Transverse colon (tissue), 4 donors: ENCODE results near the gene MYO16. TPM values are rescaled to one million over a fixed set of nuclear protein-coding genes. Genes with fewer than 3 reads are reported as not detected.

Experiments used
- DNase-seq: peaks from one replicate; pipeline ENCODE4 v3.0.0-alpha.2; 2019
- H3K27ac ChIP-seq, 4 donors: fragments of 200-600 bp; sonication (generic); 2 replicates each; pipeline ENCODE4 v1.5.1; 2016 to 2018; ENCODE audit warnings: inconsistent platforms in 4 of 4
- H3K27me3 ChIP-seq: fragments of 200-600 bp; sonication (generic); 2 replicates; pipeline ENCODE4 v1.5.1; 2017; ENCODE audit warnings: inconsistent platforms
- H3K36me3 ChIP-seq, 4 donors: fragments of 200-600 bp; sonication (generic); 2 replicates each; pipeline ENCODE4 v1.5.1; 2017 to 2019; ENCODE audit warnings: inconsistent platforms in 4 of 4
- H3K4me1 ChIP-seq, 4 donors: fragments of 200-600 bp; sonication (generic); 2 replicates each; pipeline ENCODE4 v1.5.1; 2017 to 2020; ENCODE audit warnings: inconsistent platforms in 4 of 4
- H3K4me3 ChIP-seq, 4 donors: fragments of 200-600 bp; sonication (generic); 1 replicate in 1 of 4; 2 replicates in 3 of 4; pipeline versions ENCODE4 v1.5.1 to v1.6.1; 2017 to 2019; ENCODE audit warnings: inconsistent platforms in 4 of 4
- H3K9me3 ChIP-seq, 2 donors: fragments of 200-600 bp; sonication (generic); 2 replicates each; pipeline ENCODE4 v1.5.1; 2017 to 2019; ENCODE audit warnings: inconsistent platforms in 2 of 2
- CTCF ChIP-seq, 5 experiments: fragments of 200-600 bp in 3 of 5; fragments of 450-650 bp in 2 of 5; sonication (generic) in 3 of 5; IDR thresholded peaks; 1 replicate in 2 of 5; 2 replicates in 3 of 5; pipeline ENCODE4 v1.5.1; 2016 to 2017; ENCODE audit warnings: antibody characterized with exemption in 5 of 5, inconsistent platforms in 3 of 5, mild to moderate bottlenecking in 2 of 5, moderate library complexity in 1 of 5
- EP300 ChIP-seq: sonication (generic); formaldehyde crosslinking; IDR thresholded peaks from one replicate; pipeline ENCODE4 v1.6.1; 2017; ENCODE audit warnings: antibody characterized with exemption, low read depth
- POLR2A ChIP-seq: fragments of 450-650 bp; IDR thresholded peaks from one replicate; pipeline ENCODE4 v1.6.1; 2016; ENCODE audit warnings: antibody characterized with exemption, mild to moderate bottlenecking, moderate library complexity
- POLR2AphosphoS5 ChIP-seq, 3 donors: sonication (generic); formaldehyde crosslinking; IDR thresholded peaks; one replicate each; pipeline ENCODE4 v1.6.1; 2016; ENCODE audit warnings: antibody characterized with exemption in 3 of 3
- WGBS, 2 donors: methylation state at CpG; one replicate each; pipeline ENCODE4 v1.1.5; 2018; ENCODE audit warnings: low coverage in 1 of 2; 5-methylcytosine and 5-hydroxymethylcytosine counted together
- in situ Hi-C, 4 donors: fragments of 200-750 bp; cut with MboI; loops; one replicate each; pipeline versions ENCODE4 v1.15.0 to v1.15.1; 2017; ENCODE audit warnings: low sequenced_read_pairs in 3 of 4, low pct_ligation_motif_present in 1 of 4, low pct_unique_long_range_greater_than_20kb in 1 of 4
- intact Hi-C: fragments of 100-400 bp; cut with DNase I; formaldehyde crosslinking; loops from one replicate; pipeline ENCODE4 v1.15.1; 2023; ENCODE audit warnings: low total_unique reads
- total RNA-seq, 4 donors: library from RNA; depleted of rRNA; stranded (reverse); fragments of >200 nt; gene quantifications; one replicate each; pipeline ENCODE4 v1.1.0, GENCODE V29; 2016

MYO16 gene
- total RNA-seq, 4 donors from 2014 or later: under 0.01 to 3.4 TPM; not detected in 2

DNA sequence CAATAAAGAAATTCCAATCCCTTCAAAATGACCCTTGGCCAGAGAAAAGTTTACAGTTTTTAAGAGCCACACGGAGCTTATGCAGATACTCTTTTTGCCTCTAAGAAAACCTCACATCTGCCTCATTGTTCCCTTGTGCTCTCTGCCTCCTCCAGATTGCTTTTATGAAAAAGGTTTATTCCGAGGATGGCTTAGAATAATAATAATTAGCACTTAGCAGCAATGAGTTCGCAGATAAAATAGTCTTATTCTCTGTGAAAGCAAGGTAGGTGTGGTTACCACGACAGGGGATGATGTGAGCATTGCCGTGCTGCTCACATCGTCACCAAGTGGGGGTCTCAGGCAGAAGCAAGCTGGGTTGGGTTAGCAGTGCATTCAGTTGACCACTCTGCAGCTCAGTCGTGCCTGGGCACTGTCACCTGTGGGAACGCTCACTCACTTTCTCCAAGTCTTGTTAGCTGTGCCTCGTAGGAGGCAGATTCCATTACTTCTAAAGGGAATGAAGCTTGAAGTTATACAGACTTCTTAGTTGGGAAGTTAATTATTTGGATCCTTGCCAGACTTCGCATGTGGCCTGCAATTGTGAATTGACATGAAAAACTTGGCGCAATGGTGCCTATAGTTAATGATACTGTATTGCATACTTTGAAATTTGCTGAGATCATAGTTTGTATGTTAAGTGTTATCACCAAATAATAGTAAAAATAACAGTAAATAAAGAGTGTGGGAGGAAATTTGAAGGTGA lies 157.2 kb downstream of the MYO16 start:
- TF ChIP-seq CTCF (IDR thresholded peaks at IDR 0.05) (no peak), POLR2AphosphoS5 (IDR thresholded peaks at IDR 0.05) (no peak), POLR2A (no peak), EP300 (no peak)
- 33 to 55% methylated on average over 5 to 11 of the region's 11 CpGs for WGBS, 2 donors

DNA sequence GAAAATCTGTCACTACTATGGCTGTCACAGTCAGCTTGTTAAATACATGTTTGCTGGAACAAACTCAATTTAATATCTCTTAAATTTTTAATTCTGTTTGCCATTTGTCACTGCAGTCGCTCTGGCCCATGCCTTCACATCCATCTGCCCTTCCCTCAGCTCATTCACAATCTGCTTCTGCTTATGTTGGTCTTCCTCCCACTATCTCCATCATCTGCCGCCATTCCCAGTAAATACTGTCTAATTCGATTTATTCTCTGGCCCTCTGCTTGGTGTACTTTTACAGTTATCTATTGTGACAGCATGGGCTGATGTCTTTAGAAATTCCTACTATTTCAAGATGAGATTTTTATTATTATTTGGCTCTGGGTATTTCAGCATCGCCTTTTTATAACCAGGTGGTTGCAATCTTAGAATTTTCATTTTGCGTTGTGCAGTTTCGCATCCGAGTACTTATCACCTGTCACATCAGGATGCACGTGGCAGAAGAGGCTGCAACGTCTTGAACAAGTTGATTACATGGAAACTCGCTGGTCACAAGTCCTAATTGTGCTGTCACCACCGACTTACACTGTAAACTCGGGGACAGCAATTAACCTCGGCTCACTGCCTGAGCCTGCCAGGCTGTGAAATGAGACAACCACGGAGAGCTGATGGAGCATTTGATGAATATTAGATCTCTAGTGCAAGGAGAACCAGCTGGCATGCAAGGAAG lies 158.4 kb downstream of the MYO16 start:
- no peak overlapping the region for H3K27ac ChIP-seq
- intact Hi-C loops (no loop called here), in situ Hi-C loops (no loop called here)
- no peak for DNase-seq
- no peaks in the 10 kb centered on the region for H3K36me3 ChIP-seq
- no peaks in the 10 kb centered on the region for H3K9me3 ChIP-seq
- H3K4me3 ChIP-seq: no peak overlapping the region
- no peaks in the 10 kb centered on the region for H3K27me3 ChIP-seq
- TF ChIP-seq POLR2A (no peak), CTCF (IDR thresholded peaks at IDR 0.05) (no peak), POLR2AphosphoS5 (IDR thresholded peaks at IDR 0.05) (no peak), EP300 (no peak)
- no peaks in the 10 kb centered on the region for H3K4me1 ChIP-seq
- whole genome bisulfite sequencing, 2 donors: 72 to 77% methylated on average over 9 to 14 of the region's 14 CpGs

More for the DNA sequence above, 157.2 kb downstream of the MYO16 start:
- H3K36me3 ChIP-seq: no peaks in the 10 kb centered on the region
- no peaks in the 10 kb centered on the region for H3K4me1 ChIP-seq
- in situ Hi-C loops (no loop called here), intact Hi-C loops (no loop called here)
- no peak overlapping the region for H3K27ac ChIP-seq
- no peak for DNase-seq
- H3K9me3 ChIP-seq: no peaks in the 10 kb centered on the region
- H3K27me3 ChIP-seq: no peaks in the 10 kb centered on the region
- H3K4me3 ChIP-seq: no peak overlapping the region

- 60 to 89% methylated on average over 2 of the region's 2 CpGs for WGBS, 2 donors
- Histone ChIP-seq H3K9me3 (no peaks in the 10 kb centered on the region), H3K36me3 (no peaks in the 10 kb centered on the region), H3K4me3 (no peak overlapping the region), H3K4me1 (no peaks in the 10 kb centered on the region), H3K27ac (no peak overlapping the region), H3K27me3 (no peaks in the 10 kb centered on the region)
- no peak for TF ChIP-seq POLR2AphosphoS5 (IDR thresholded peaks at IDR 0.05)
- TF ChIP-seq EP300: no peak
- no peak for TF ChIP-seq CTCF (IDR thresholded peaks at IDR 0.05)
- TF ChIP-seq POLR2A: no peak
- DNase-seq: no peak
- intact Hi-C loops (no loop called here), in situ Hi-C loops (no loop called here)
These were observed 160.1 kb downstream of the MYO16 start for GRCh38 chr13:108789476-108789875.

DNA sequence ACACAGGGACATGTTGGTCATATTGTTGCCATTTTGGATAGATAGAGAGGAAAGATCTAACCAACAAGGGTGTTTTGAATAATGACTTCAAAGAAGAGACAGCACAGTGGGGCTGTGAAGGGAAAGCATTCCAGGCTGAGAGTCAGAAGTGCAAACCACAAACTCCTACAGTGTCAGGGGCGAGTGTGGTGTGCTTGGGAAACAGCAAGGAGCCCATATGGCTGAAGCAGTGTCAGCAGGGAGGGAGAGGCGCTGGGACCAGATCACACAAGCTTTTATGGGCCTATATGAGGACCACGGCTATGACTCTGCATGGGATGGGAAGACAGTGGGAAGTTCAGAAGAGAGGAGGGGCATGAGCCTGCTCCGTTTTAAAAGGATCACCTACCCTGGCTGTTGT lies 166.4 kb downstream of the MYO16 start:
- 45 to 89% methylated on average over 3 to 4 of the region's 4 CpGs for WGBS, 2 donors
- in situ Hi-C loops: no loop called here
- DNase-seq: no peak
- no peaks in the 10 kb centered on the region for H3K27me3 ChIP-seq
- no peak overlapping the region for H3K27ac ChIP-seq
- intact Hi-C loops: no loop called here
- TF ChIP-seq EP300 (no peak), POLR2AphosphoS5 (IDR thresholded peaks at IDR 0.05) (no peak), CTCF (IDR thresholded peaks at IDR 0.05) (no peak), POLR2A (no peak)
- no peaks in the 10 kb centered on the region for H3K9me3 ChIP-seq
- no peak overlapping the region for H3K4me3 ChIP-seq
- no peaks in the 10 kb centered on the region for H3K4me1 ChIP-seq
- H3K36me3 ChIP-seq: no peaks in the 10 kb centered on the region
